Measurements from ENCODE around the gene DDN. TPM values are rescaled to one million over a fixed set of nuclear protein-coding genes. Genes with fewer than 3 reads are reported as not detected.

DDN gene
- total and polyA plus RNA-seq, 9 of the 15 experiments (the other 6 are each of a cell fraction or from before 2014, with no cell fraction given), result 0.03 to 3.6 (median 1.6) TPM

DNA sequence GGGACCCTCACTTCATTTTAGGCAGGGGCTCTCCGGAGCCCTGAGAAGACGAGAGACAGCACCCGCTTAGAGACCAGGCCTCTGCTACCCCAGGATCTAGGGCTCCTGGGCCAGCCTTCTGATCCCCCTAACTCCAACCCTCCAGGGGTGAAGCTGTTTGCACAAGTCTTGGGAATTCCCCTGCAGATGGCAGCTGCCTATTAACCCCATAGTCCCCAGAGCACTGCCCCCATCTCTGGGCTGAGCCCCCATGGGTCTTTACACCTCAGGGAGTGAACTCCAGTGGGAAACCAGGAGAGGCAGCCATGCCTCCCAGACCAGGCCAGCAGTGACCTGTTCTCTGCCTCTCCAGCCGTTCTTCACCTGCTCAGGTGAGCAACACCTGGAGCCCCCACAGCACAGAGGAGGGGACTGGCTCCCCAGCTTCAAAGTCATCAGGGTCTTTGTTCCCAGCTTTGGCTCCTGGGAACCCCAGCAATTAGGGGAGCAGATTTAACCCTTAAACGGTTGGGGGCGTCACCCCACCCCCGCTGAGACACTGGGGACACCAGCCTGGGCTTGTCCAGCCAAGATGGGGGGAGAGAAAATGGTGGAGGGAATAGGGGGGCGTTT, 29.9 kb downstream of the DDN start:
- Histone ChIP-seq H3K79me2 (ENCODE audit: control insufficient read depth, insufficient read depth, low read length) (no peaks in the 10 kb centered on the region), H3K4me1 (replicated peaks in 1 of 2; ENCODE audit: control insufficient read depth in 2 of 2, insufficient read depth in 2 of 2, low read length in 2 of 2) (peaks cover 6 to 52% of the 10 kb centered on the region in 2 experiments; a peak in 4 of 5 replicates), H3K27me3 (ENCODE audit: control insufficient read depth in 2 of 2, insufficient read depth in 2 of 2, low read length in 2 of 2) (0 out of 5 replicates have a peak, but pooled peaks cover 0 to 5% of the 10 kb centered on the region in 2 experiments), H3K4me3 (no peak overlapping the region), H3K36me3 (ENCODE audit: control insufficient read depth, insufficient read depth, low read length) (no peaks in the 10 kb centered on the region), H3K4me2 (ENCODE audit: insufficient read depth, low read length) (no peak overlapping the region), H3K9me1 (ENCODE audit: control insufficient read depth, insufficient read depth, low read length) (no peaks in the 10 kb centered on the region), H3K9me3 (replicated peaks; ENCODE audit: control insufficient read depth, insufficient read depth, low read depth, low read length) (no peaks in the 10 kb centered on the region), H3K9ac (ENCODE audit: insufficient read depth in 1 of 2, low read depth in 2 of 2, low read length in 2 of 2) (no peak overlapping the region), H3K27ac (ENCODE audit: extremely low read depth, low read depth, low read length) (no peak overlapping the region), H2AFZ (ENCODE audit: low read depth, low read length) (no peak overlapping the region), H4K20me1 (replicated peaks; ENCODE audit: control insufficient read depth, insufficient read depth, low read length) (no peaks in the 10 kb centered on the region; the same call in 1 of the 2 replicates)
- DNase-seq (ENCODE audit: extremely low read depth in 1 of 4, low spot score in 3 of 4) (no peak), ATAC-seq (no peak), FAIRE-seq (no peak)
- ChIA-PET POLR2A (interaction anchor here (0.6 kb wide), 1 partner anchor 381 kb away, joined by 3 read pairs; no protein-coding TSS in a partner anchor), CTCF (ENCODE audit: low intra/inter-chr PET ratio) (no interaction called here)
- no TSS peak for BruUV-seq (replicated peaks)
- WGBS (ENCODE audit: insufficient coverage, low coverage, missing lambda C conversion rate), result 67% methylated on average over 8 of the region's 8 CpGs
- intact Hi-C loops (cut with micrococcal nuclease) (no loop called here), in situ Hi-C loops (cut with MboI) (no loop called here)
- TF ChIP-seq GABPA (tag; conservative IDR thresholded peaks at IDR 0.05; ENCODE audit: low read depth) (no peak), ILK (tag; IDR thresholded peaks at IDR 0.05; ENCODE audit: borderline replicate concordance, low read depth) (no peak), ATF1 (CRISPR knock-in tag; IDR thresholded peaks at IDR 0.05) (no peak), ATF1 (tag; IDR thresholded peaks at IDR 0.05) (no peak), JUNB (CRISPR knock-in tag; conservative IDR thresholded peaks at IDR 0.05) (no peak), ZNF561 (CRISPR knock-in tag; conservative IDR thresholded peaks at IDR 0.05) (no peak), KLF1 (tag; IDR thresholded peaks at IDR 0.05) (no peak), ELF4 (CRISPR knock-in tag; IDR thresholded peaks at IDR 0.05) (no peak), KLF16 (IDR thresholded peaks at IDR 0.05) (no peak), NCOA4 (IDR thresholded peaks at IDR 0.05; ENCODE audit: partially characterized antibody) (no peak), ARHGAP35 (IDR thresholded peaks at IDR 0.05; ENCODE audit: partially characterized antibody) (no peak), ZNF507 (tag; conservative IDR thresholded peaks at IDR 0.05) (no peak), ZNF263 (CRISPR knock-in tag; IDR thresholded peaks at IDR 0.05; ENCODE audit: borderline replicate concordance) (no peak), RNF2 (IDR thresholded peaks at IDR 0.05) (no peak), HNRNPH1 (optimal IDR thresholded peaks at IDR 0.05; ENCODE audit: low read depth, low read length) (no peak), PPARD (CRISPR knock-in tag; IDR thresholded peaks at IDR 0.05) (no peak)
- TF ChIP-seq, protein P1, sequence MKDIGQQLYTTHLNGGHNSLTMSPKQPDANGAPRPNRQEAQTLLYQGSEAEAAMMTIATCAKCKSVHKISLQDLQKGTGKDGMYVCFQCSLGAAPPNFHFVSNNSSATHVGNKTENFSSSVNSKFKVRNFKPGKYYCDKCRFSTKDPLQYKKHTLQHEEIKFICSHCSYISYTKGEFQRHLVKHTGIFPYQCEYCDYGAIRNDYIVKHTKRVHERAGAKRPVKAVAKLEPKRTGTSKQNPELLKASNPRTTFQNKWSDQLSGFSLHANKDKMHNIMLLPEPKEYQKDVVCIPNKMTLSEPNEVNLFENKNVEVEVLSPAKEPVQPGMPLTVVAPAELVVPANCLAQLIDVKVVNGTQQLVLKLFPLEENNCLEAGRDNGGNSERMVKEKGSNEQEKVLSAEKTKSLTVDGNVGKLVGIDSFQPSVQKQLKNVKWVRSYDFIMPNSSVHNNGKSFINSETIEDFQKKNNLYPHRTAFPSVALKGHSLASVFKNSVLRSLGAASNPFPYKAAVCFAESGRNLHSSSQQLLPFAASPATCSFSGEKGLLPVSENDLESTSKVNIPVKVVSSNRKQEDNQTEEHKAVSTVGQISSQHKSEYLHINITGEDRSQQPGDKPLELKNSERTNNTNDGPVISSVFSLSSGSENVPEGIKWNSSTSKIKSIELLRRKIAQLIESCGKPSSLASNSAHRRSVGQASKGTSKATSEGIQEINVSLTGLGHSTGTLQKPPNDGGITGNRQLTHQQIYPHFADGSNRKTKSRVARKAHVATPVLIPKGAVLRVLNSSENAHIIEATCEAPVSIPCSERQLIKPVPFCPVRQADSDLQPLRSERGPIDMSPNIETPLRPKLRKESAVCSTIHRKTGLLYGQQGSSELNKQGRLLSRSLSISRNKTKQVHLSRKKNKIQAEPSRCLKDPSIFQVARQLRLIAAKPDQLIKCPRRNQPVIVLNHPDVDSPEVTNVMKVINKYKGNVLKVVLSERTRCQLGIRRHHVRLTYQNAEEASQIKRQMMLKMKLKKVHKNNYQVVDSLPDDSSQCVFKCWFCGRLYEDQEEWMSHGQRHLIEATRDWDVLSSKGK (CRISPR knock-in tag; IDR thresholded peaks at IDR 0.05), result no peak
- TF ChIP-seq, protein P2, sequence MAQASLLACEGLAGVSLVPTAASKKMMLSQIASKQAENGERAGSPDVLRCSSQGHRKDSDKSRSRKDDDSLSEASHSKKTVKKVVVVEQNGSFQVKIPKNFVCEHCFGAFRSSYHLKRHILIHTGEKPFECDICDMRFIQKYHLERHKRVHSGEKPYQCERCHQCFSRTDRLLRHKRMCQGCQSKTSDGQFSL (CRISPR knock-in tag; IDR thresholded peaks at IDR 0.05), result no peak
- TF ChIP-seq, protein P2 (tag; IDR thresholded peaks at IDR 0.05), result no peak
- TF ChIP-seq, protein P3, sequence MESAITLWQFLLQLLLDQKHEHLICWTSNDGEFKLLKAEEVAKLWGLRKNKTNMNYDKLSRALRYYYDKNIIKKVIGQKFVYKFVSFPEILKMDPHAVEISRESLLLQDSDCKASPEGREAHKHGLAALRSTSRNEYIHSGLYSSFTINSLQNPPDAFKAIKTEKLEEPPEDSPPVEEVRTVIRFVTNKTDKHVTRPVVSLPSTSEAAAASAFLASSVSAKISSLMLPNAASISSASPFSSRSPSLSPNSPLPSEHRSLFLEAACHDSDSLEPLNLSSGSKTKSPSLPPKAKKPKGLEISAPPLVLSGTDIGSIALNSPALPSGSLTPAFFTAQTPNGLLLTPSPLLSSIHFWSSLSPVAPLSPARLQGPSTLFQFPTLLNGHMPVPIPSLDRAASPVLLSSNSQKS (CRISPR knock-in tag; IDR thresholded peaks at IDR 0.05), result no peak

All from K562 (cell line).